Loucy (cell line): ENCODE results near the gene CYP26B1.

ENCODE experiments used
- EZH2phosphoT487 ChIP-seq: fragments of 200-600 bp; IDR thresholded peaks from 2 replicates; pipeline ENCODE4 v1.6.1; 2018; ENCODE audit warnings: antibody characterized with exemption, mild to moderate bottlenecking, moderate library complexity, borderline replicate concordance
- TF ChIP-seq, protein P1 (sequence below): fragments of 200-600 bp; sonication (generic); conservative IDR thresholded peaks from 2 replicates; pipeline ENCODE4 v1.5.1; 2014; ENCODE audit warnings: mild to moderate bottlenecking, antibody characterized with exemption, low read length

GRCh38 chr2:72193723-72194122 is 46.1 kb upstream of the CYP26B1 start:
- TF ChIP-seq, protein P1, sequence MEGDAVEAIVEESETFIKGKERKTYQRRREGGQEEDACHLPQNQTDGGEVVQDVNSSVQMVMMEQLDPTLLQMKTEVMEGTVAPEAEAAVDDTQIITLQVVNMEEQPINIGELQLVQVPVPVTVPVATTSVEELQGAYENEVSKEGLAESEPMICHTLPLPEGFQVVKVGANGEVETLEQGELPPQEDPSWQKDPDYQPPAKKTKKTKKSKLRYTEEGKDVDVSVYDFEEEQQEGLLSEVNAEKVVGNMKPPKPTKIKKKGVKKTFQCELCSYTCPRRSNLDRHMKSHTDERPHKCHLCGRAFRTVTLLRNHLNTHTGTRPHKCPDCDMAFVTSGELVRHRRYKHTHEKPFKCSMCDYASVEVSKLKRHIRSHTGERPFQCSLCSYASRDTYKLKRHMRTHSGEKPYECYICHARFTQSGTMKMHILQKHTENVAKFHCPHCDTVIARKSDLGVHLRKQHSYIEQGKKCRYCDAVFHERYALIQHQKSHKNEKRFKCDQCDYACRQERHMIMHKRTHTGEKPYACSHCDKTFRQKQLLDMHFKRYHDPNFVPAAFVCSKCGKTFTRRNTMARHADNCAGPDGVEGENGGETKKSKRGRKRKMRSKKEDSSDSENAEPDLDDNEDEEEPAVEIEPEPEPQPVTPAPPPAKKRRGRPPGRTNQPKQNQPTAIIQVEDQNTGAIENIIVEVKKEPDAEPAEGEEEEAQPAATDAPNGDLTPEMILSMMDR = no peak
- no peak for TF ChIP-seq EZH2phosphoT487
